OCI-LY7 (cell line): Measurements from ENCODE around the gene ERN1. TPM values are rescaled to one million over a fixed set of nuclear protein-coding genes. Genes with fewer than 3 reads are reported as not detected.

Experiments
- BruUV-seq: library from RNA; stranded (reverse); fragments of 400-500 nt; replicated peaks from 2 replicates; lab custom pipeline; 2021; lab: Mats Ljungman, UMichigan
- CTCF ChIA-PET: fragments of 300-600 bp; sonication (Branson Sonifier 250); formaldehyde crosslinking; loops from one replicate; lab custom pipeline; 2022; ENCODE audit warnings: antibody characterized with exemption; ENCODE audit not compliant: unreplicated experiment; lab: Charles Lee
- POLR2A ChIA-PET: fragments of 300-600 bp; sonication (Branson Sonifier 250); formaldehyde crosslinking; loops from one replicate; lab custom pipeline; 2022; ENCODE audit warnings: antibody characterized with exemption; lab: Charles Lee
- DNase-seq: peaks from one replicate; pipeline ENCODE4 v3.0.0-alpha.2; 2015; ENCODE audit warnings: low spot score
- H2AFZ ChIP-seq: fragments of 200-600 bp; sonication (generic), shearing (Covaris generic); 2 replicates; pipeline ENCODE4 v1.6.1; 2014; ENCODE audit warnings: mild to moderate bottlenecking, antibody characterized with exemption, low read length, moderate library complexity
- H3K27ac ChIP-seq: fragments of 200-600 bp; sonication (generic); 2 replicates; pipeline ENCODE4 v1.5.1; 2014; ENCODE audit warnings: mixed run types, low read depth, mild to moderate bottlenecking, moderate library complexity, low read length, inconsistent platforms; ENCODE audit not compliant: poor library complexity, severe bottlenecking
- H3K36me3 ChIP-seq: fragments of 200-600 bp; sonication (generic); 2 replicates; pipeline ENCODE4 v1.6.1; 2014; ENCODE audit warnings: mild to moderate bottlenecking, antibody characterized with exemption, low read length, moderate library complexity, mixed read lengths; ENCODE audit not compliant: insufficient read depth
- H3K4me1 ChIP-seq: fragments of 200-600 bp; sonication (generic); 2 replicates; pipeline ENCODE4 v1.5.1; 2014; ENCODE audit warnings: mild to moderate bottlenecking, low read length; ENCODE audit not compliant: insufficient read depth, poor library complexity, severe bottlenecking
- H3K4me2 ChIP-seq: fragments of 200-600 bp; sonication (generic); 2 replicates; pipeline ENCODE4 v1.6.1; 2014; ENCODE audit warnings: mild to moderate bottlenecking, low read length
- H3K4me3 ChIP-seq: fragments of 200-600 bp; sonication (generic); 2 replicates; pipeline ENCODE4 v1.5.1; 2014; ENCODE audit warnings: mild to moderate bottlenecking, low read depth, low read length; ENCODE audit not compliant: poor library complexity, severe bottlenecking
- H3K79me2 ChIP-seq: fragments of 200-600 bp; sonication (generic); 2 replicates; pipeline ENCODE4 v1.6.1; 2016; ENCODE audit warnings: low read depth, mild to moderate bottlenecking, low read length, moderate library complexity, mixed read lengths; ENCODE audit not compliant: insufficient read depth
- H3K9me2 ChIP-seq: fragments of 200-600 bp; sonication (generic); 2 replicates; pipeline ENCODE4 v1.6.1; 2016; ENCODE audit warnings: mild to moderate bottlenecking, low read length, mixed read lengths; ENCODE audit not compliant: insufficient read depth
- H3K9me3 ChIP-seq: fragments of 200-600 bp; sonication (generic); 2 replicates; pipeline ENCODE4 v1.6.1; 2014; ENCODE audit warnings: mild to moderate bottlenecking, mixed run types, low read length, mixed read lengths
- H4K20me1 ChIP-seq: fragments of 200-600 bp; sonication (generic); 2 replicates; pipeline ENCODE4 v1.6.1; 2014; ENCODE audit warnings: mild to moderate bottlenecking, antibody characterized with exemption, low read length, moderate library complexity, mixed read lengths; ENCODE audit not compliant: insufficient read depth
- EZH2phosphoT487 ChIP-seq: fragments of 200-600 bp; sonication (generic); IDR thresholded peaks from 2 replicates; pipeline ENCODE4 v1.6.1; 2018; ENCODE audit warnings: low read depth, borderline replicate concordance, mild to moderate bottlenecking, mixed run types, antibody characterized with exemption, low read length, moderate library complexity, mixed read lengths
- intact Hi-C: fragments of 100-400 bp; cut with micrococcal nuclease; formaldehyde crosslinking; loops from one replicate; pipeline ENCODE4 v1.10.0; 2022; ENCODE audit not compliant: unreplicated experiment
- total RNA-seq, 2 experiments: library from RNA; depleted of rRNA in 1 of 2; stranded (reverse); fragments of >200 nt in 1 of 2; shearing (Covaris generic) in 1 of 2; gene quantifications; 2 replicates each; pipeline ENCODE4 v1.2.3, GENCODE V29; 2014 to 2022
- TF ChIP-seq, protein P1 (sequence below): fragments of 200-600 bp; sonication (generic); conservative IDR thresholded peaks from 2 replicates; pipeline ENCODE4 v1.5.1; 2014; ENCODE audit warnings: mild to moderate bottlenecking, antibody characterized with exemption, low read length, moderate library complexity, mixed read lengths

The ERN1 gene
- total RNA-seq, 2 experiments from 2014 or later, result 22.0 to 70.3 TPM

- H3K9me2 ChIP-seq, result no peaks in the 10 kb centered on the region
- H3K4me1 ChIP-seq, result peaks cover 44% of the 10 kb centered on the region
- H3K4me2 ChIP-seq, result no peak overlapping the region
- DNase-seq, result no peak
- no TSS peak for BruUV-seq
- peaks cover 58% of the 10 kb centered on the region for H3K36me3 ChIP-seq
- ChIA-PET POLR2A (interaction anchor here (0.5 to 0.6 kb wide), 2 partner anchors 59 to 437 kb away, joined by 3 read pairs; no protein-coding TSS in a partner anchor), CTCF (interaction anchor here (1.3 kb wide), 2 partner anchors 19 to 76 kb away, joined by 4 to 5 read pairs; no protein-coding TSS in a partner anchor)
- no peak overlapping the region for H3K27ac ChIP-seq
- no peaks in the 10 kb centered on the region for H4K20me1 ChIP-seq
- no peaks in the 10 kb centered on the region for H3K9me3 ChIP-seq
- TF ChIP-seq, protein P1, sequence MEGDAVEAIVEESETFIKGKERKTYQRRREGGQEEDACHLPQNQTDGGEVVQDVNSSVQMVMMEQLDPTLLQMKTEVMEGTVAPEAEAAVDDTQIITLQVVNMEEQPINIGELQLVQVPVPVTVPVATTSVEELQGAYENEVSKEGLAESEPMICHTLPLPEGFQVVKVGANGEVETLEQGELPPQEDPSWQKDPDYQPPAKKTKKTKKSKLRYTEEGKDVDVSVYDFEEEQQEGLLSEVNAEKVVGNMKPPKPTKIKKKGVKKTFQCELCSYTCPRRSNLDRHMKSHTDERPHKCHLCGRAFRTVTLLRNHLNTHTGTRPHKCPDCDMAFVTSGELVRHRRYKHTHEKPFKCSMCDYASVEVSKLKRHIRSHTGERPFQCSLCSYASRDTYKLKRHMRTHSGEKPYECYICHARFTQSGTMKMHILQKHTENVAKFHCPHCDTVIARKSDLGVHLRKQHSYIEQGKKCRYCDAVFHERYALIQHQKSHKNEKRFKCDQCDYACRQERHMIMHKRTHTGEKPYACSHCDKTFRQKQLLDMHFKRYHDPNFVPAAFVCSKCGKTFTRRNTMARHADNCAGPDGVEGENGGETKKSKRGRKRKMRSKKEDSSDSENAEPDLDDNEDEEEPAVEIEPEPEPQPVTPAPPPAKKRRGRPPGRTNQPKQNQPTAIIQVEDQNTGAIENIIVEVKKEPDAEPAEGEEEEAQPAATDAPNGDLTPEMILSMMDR, result no peak
- TF ChIP-seq EZH2phosphoT487, result no peak
- H2AFZ ChIP-seq, result no peak overlapping the region
- H3K79me2 ChIP-seq, result no peaks in the 10 kb centered on the region
- no peak overlapping the region for H3K4me3 ChIP-seq
- intact Hi-C loops, result no loop called here
Observed at GRCh38 chr17:64055183-64056142, 74.5 kb downstream of the ERN1 start.

DNA sequence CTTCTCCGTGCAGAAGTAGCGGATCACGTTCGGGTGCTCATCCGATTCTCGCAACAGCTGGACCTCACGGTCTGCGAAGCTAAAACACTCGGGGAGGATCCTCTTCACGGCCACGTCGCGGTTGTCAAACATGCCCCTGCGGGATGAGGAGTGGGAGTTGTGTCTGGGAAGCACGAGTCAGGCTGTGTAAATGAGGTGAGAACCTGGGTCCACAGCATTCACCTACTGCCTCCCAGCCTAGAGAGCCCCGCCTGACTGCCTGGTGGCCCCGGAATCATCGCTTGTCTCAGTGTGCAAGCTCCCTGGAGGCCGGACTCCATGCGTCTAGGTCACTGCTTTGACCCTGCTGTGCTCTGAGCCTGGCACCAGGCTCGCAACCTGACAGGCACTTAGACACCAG lies 75.6 kb downstream of the ERN1 start:
- no TSS peak for BruUV-seq
- Histone ChIP-seq H3K36me3 (peaks cover 54% of the 10 kb centered on the region), H2AFZ (no peak overlapping the region), H3K79me2 (no peaks in the 10 kb centered on the region), H3K4me3 (no peak overlapping the region), H3K9me2 (no peaks in the 10 kb centered on the region), H3K4me1 (peaks cover 32% of the 10 kb centered on the region), H3K4me2 (no peak overlapping the region), H4K20me1 (no peaks in the 10 kb centered on the region), H3K27ac (no peak overlapping the region), H3K9me3 (no peaks in the 10 kb centered on the region)
- intact Hi-C loops, result no loop called here
- no peak for DNase-seq
- POLR2A ChIA-PET, result no interaction called here
- TF ChIP-seq EZH2phosphoT487, result no peak
- TF ChIP-seq, protein P1, result no peak
- CTCF ChIA-PET, result no interaction called here

- H3K4me1 ChIP-seq, result peaks cover 20% of the 10 kb centered on the region
- POLR2A ChIA-PET, result interaction anchor here (0.7 kb wide), 1 partner anchor 104 kb away, joined by 3 read pairs; no protein-coding TSS in a partner anchor
- H3K4me2 ChIP-seq, result no peak overlapping the region
- no peaks in the 10 kb centered on the region for H3K9me2 ChIP-seq
- no peak overlapping the region for H3K4me3 ChIP-seq
- H4K20me1 ChIP-seq, result no peaks in the 10 kb centered on the region
- TF ChIP-seq EZH2phosphoT487, result no peak
- TF ChIP-seq, protein P1, result no peak
- no peaks in the 10 kb centered on the region for H3K79me2 ChIP-seq
- CTCF ChIA-PET, result no interaction called here
- H2AFZ ChIP-seq, result no peak overlapping the region
- BruUV-seq, result no TSS peak
- H3K27ac ChIP-seq, result no peak overlapping the region
- H3K36me3 ChIP-seq, result peaks cover 58% of the 10 kb centered on the region
- H3K9me3 ChIP-seq, result no peaks in the 10 kb centered on the region
- intact Hi-C loops, result no loop called here
- DNase-seq, result no peak
Observed at GRCh38 chr17:64053101-64053500, 76.8 kb downstream of the ERN1 start.
